Hematopoietic multipotent progenitor cell treated with erythropoietin and hydrocortisone succinate and interleukin-3 and kit ligand, for 6 days (in vitro differentiated cells): ENCODE data around the gene UNC5A.

Source experiments
- DNase-seq: peaks from one replicate; pipeline ENCODE4 v3.0.0-alpha.2; 2015

The UNC5A gene

GRCh38 chr5:176781638-176782570 lies 28.5 kb upstream of the UNC5A start:
- no peak for DNase-seq

GRCh38 chr5:176784218-176785165 lies 25.9 kb upstream of the UNC5A start:
- DNase-seq, result no peak

GRCh38 chr5:176785184-176786145 lies 24.9 kb upstream of the UNC5A start:
- no peak for DNase-seq

GRCh38 chr5:176787676-176788075 lies 22.7 kb upstream of the UNC5A start:
- no peak for DNase-seq

- no peak for DNase-seq
These were observed 22.3 kb upstream of the UNC5A start for GRCh38 chr5:176788091-176788490.

- no peak for DNase-seq
These were observed 21.2 kb upstream of the UNC5A start for GRCh38 chr5:176788941-176789872.

- no peak for DNase-seq
These were observed 20.3 kb upstream of the UNC5A start for GRCh38 chr5:176789873-176790615.

GRCh38 chr5:176790941-176791340 lies 19.4 kb upstream of the UNC5A start:
- no peak for DNase-seq

GRCh38 chr5:176792655-176793342 lies 17.6 kb upstream of the UNC5A start:
- DNase-seq, result no peak

- no peak for DNase-seq
These were observed 17.0 kb upstream of the UNC5A start for GRCh38 chr5:176793343-176793699.

- DNase-seq, result no peak
These were observed 16.6 kb upstream of the UNC5A start for GRCh38 chr5:176793736-176794135.

- DNase-seq, result no peak
These were observed 15.8 kb upstream of the UNC5A start for GRCh38 chr5:176794509-176794908.

- no peak for DNase-seq
These were observed 13.9 kb upstream of the UNC5A start for GRCh38 chr5:176796411-176796810.

GRCh38 chr5:176796970-176797369 lies 13.4 kb upstream of the UNC5A start:
- DNase-seq, result no peak

- DNase-seq, result no peak
These were observed 12.8 kb upstream of the UNC5A start for GRCh38 chr5:176797456-176798050.

GRCh38 chr5:176798086-176798876 lies 12.1 kb upstream of the UNC5A start:
- no peak for DNase-seq

- DNase-seq, result no peak
These were observed 11.4 kb upstream of the UNC5A start for GRCh38 chr5:176798949-176799348.

- DNase-seq, result no peak
These were observed 10.9 kb upstream of the UNC5A start for GRCh38 chr5:176799488-176799887.

GRCh38 chr5:176800024-176800423 lies 10.3 kb upstream of the UNC5A start:
- DNase-seq, result no peak
